Adrenal gland (tissue), 5 donors: Measurements from ENCODE around the gene PKDCC.

Experiments used
- POLR2A ChIP-seq, 2 donors: fragments of 450-650 bp; IDR thresholded peaks; one replicate each; pipeline ENCODE4 v1.6.1; 2017; ENCODE audit warnings: antibody characterized with exemption in 2 of 2, mild to moderate bottlenecking in 2 of 2, moderate library complexity in 1 of 2
- TF ChIP-seq, protein P1 (sequence below), 6 experiments: fragments of 450-650 bp in 4 of 6; fragments of 200-600 bp in 2 of 6; sonication (generic) in 1 of 6; IDR thresholded peaks; 1 replicate in 5 of 6; 2 replicates in 1 of 6; pipeline versions ENCODE4 v1.5.1 to v1.8.0; 2016 to 2021; ENCODE audit warnings: antibody characterized with exemption in 6 of 6, mild to moderate bottlenecking in 2 of 6, moderate library complexity in 1 of 6
- donor health status: DM: no; HTN: no; CAD: no.

DNA sequence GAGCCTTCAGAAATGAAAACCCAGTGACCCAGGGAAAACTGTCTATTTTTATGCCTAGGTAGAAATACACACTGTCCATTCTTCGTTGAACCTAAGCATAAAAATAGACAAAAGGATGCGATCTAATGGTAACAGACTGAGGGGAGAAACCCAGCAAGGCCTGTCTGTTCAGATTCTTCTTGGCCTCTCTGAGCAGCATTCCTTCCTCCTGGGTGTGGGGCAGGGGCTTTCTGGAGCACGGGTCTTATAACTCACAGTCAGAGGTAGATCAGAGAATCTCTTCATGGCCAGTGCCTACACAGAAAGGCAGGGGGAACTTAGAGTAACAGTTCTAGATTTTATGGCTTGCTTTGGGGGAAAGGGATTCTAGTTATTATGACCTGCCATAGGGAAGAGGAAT, 56.0 kb downstream of the PKDCC start:
- TF ChIP-seq, protein P1, sequence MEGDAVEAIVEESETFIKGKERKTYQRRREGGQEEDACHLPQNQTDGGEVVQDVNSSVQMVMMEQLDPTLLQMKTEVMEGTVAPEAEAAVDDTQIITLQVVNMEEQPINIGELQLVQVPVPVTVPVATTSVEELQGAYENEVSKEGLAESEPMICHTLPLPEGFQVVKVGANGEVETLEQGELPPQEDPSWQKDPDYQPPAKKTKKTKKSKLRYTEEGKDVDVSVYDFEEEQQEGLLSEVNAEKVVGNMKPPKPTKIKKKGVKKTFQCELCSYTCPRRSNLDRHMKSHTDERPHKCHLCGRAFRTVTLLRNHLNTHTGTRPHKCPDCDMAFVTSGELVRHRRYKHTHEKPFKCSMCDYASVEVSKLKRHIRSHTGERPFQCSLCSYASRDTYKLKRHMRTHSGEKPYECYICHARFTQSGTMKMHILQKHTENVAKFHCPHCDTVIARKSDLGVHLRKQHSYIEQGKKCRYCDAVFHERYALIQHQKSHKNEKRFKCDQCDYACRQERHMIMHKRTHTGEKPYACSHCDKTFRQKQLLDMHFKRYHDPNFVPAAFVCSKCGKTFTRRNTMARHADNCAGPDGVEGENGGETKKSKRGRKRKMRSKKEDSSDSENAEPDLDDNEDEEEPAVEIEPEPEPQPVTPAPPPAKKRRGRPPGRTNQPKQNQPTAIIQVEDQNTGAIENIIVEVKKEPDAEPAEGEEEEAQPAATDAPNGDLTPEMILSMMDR (IDR thresholded peaks at IDR 0.05): no peak
- no peak for TF ChIP-seq POLR2A (IDR thresholded peaks at IDR 0.05)
